K562 treated with DMSO at 1 percent for 12 hours (cell line): ENCODE data around the gene PFKFB3. TPM values are rescaled to one million over a fixed set of nuclear protein-coding genes. Genes with fewer than 3 reads are reported as not detected.

Source experiments
- total RNA-seq: library from RNA; unstranded; fragments of 300-600 nt; gene quantifications from 2 replicates; pipeline ENCODE4 v1.2.3, GENCODE V29; 2022; ENCODE audit not compliant: insufficient read depth

PFKFB3 gene
- total RNA-seq: 11.0 and 23.8 TPM in 2 replicates

DNA sequence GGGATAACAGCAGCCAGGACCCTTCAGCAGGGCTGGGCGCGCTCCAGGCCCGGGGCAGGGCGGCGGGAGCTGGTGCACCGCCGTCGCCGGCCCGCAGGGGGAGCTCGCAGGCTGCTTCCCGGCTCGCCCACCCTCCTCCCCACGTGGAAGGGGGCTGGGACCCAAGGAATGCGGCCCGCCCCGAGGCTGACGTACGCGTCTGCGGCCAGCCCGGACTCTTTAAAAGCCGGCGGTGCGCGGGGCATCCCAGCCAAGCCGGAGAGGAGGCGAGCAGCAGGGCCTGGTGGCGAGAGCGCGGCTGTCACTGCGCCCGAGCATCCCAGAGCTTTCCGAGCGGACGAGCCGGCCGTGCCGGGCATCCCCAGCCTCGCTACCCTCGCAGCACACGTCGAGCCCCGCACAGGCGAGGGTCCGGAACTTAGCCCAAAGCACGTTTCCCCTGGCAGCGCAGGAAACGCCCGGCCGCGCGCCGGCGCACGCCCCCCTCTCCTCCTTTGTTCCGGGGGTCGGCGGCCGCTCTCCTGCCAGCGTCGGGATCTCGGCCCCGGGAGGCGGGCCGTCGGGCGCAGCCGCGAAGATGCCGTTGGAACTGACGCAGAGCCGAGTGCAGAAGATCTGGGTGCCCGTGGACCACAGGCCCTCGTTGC is at the start of gene PFKFB3:
PFKFB3 (plus strand) TSS at position 249 of the 647 bp plus-strand sequence; CDS start at position 578, 329 bp downstream.

Other genes starting within 250 kb of the PFKFB3 start
- gene IL15RA, start 225.4 kb upstream of the PFKFB3 start, total RNA-seq: 22.3 and 28.3 TPM in 2 replicates
- gene IL2RA, start 140.6 kb upstream of the PFKFB3 start, total RNA-seq: 1.2 TPM in 1 of 2 replicates, not detected in the other
- 43.4 and 72.4 TPM in 2 replicates for gene RBM17, start 113.9 kb upstream of the PFKFB3 start, total RNA-seq